HepG2 (cell line): ENCODE results near the gene NDUFA8. TPM values are rescaled to one million over a fixed set of nuclear protein-coding genes. Genes with fewer than 3 reads are reported as not detected.
A peak's percentile ranks its signal among the peaks of the same experiment; 100 is the strongest.

ENCODE experiments used
- EP300 ChIP-seq, 3 experiments: sonication (generic) in 1 of 3; formaldehyde crosslinking in 1 of 3; IDR thresholded peaks; 2 replicates each; pipeline versions ENCODE4 v1.5.1 to v1.6.1; 2011 to 2020; ENCODE audit warnings: low read depth in 2 of 3, low read length in 2 of 3, borderline replicate concordance in 1 of 3, improper control_type of control experiment in 1 of 3, mild to moderate bottlenecking in 1 of 3, missing genetic modification reagents in 1 of 3, moderate library complexity in 1 of 3
- FOXO1 ChIP-seq: sonication (generic); formaldehyde crosslinking; IDR thresholded peaks from 2 replicates; pipeline ENCODE4 v1.4.0; 2020; ENCODE audit warnings: missing genetic modification reagents
- HMG20B ChIP-seq: conservative IDR thresholded peaks from 2 replicates; pipeline ENCODE4 v1.6.1; 2016; ENCODE audit warnings: missing genetic modification reagents, missing compliant biosample characterization
- HNRNPL ChIP-seq: fragments of 200-400 bp; formaldehyde crosslinking; IDR thresholded peaks from 2 replicates; pipeline ENCODE4 v1.6.1; 2017; ENCODE audit warnings: mild to moderate bottlenecking, low read depth, low read length
- KDM5A ChIP-seq: fragments of 200-600 bp; sonication (generic); IDR thresholded peaks from 2 replicates; pipeline ENCODE4 v1.7.0; 2018; ENCODE audit warnings: antibody characterized with exemption, mild to moderate bottlenecking, low read length, borderline replicate concordance
- KMT2B ChIP-seq: IDR thresholded peaks from 2 replicates; pipeline ENCODE4 v1.6.1; 2016; ENCODE audit warnings: missing genetic modification reagents, missing compliant biosample characterization
- MED1 ChIP-seq: sonication (generic); formaldehyde crosslinking; IDR thresholded peaks from 2 replicates; pipeline ENCODE4 v1.4.0; 2020; ENCODE audit warnings: missing genetic modification reagents
- NCOA2 ChIP-seq: sonication (generic); formaldehyde crosslinking; IDR thresholded peaks from 2 replicates; pipeline ENCODE4 v1.8.0; 2022; ENCODE audit warnings: inconsistent platforms
- NCOA5 ChIP-seq: sonication (generic); formaldehyde crosslinking; IDR thresholded peaks from 2 replicates; pipeline ENCODE4 v1.4.0; 2020; ENCODE audit warnings: missing genetic modification reagents
- RCOR2 ChIP-seq: IDR thresholded peaks from 2 replicates; pipeline ENCODE4 v1.6.1; 2016; ENCODE audit warnings: missing biosample characterization, missing genetic modification reagents
- RXRA ChIP-seq: sonication (generic); formaldehyde crosslinking; IDR thresholded peaks from 2 replicates; pipeline ENCODE4 v1.5.1; 2020; ENCODE audit warnings: missing genetic modification reagents
- SOX6 ChIP-seq, 2 experiments: fragments of 450-650 bp in 1 of 2; sonication (generic) in 1 of 2; formaldehyde crosslinking in 1 of 2; IDR thresholded peaks; 2 replicates each; pipeline versions ENCODE4 v1.4.0 to v1.6.1; 2017 to 2020; ENCODE audit warnings: antibody characterized with exemption in 1 of 2, mild to moderate bottlenecking in 1 of 2, missing genetic modification reagents in 1 of 2
- TEAD2 ChIP-seq: sonication (generic); formaldehyde crosslinking; IDR thresholded peaks from 2 replicates; pipeline ENCODE4 v1.9.0; 2021; ENCODE audit warnings: missing genetic modification reagents
- YEATS2 ChIP-seq: sonication (generic); formaldehyde crosslinking; IDR thresholded peaks from 2 replicates; pipeline ENCODE4 v1.4.0; 2020; ENCODE audit warnings: missing genetic modification reagents, borderline replicate concordance
- ZKSCAN1 ChIP-seq: fragments of 150-350 bp; IDR thresholded peaks from 2 replicates; pipeline ENCODE4 v1.6.1; 2014; ENCODE audit warnings: low read length
- ZMAT3 ChIP-seq: sonication (generic); formaldehyde crosslinking; conservative IDR thresholded peaks from 2 replicates; pipeline ENCODE4 v1.7.0; 2021; ENCODE audit warnings: missing genetic modification reagents
- ZNF224 ChIP-seq: sonication (generic); formaldehyde crosslinking; IDR thresholded peaks from 2 replicates; pipeline ENCODE4 v1.5.0; 2020; ENCODE audit warnings: mild to moderate bottlenecking, missing genetic modification reagents
- ZNF234 ChIP-seq: sonication (generic); formaldehyde crosslinking; conservative IDR thresholded peaks from 2 replicates; pipeline ENCODE4 v1.5.1; 2020; ENCODE audit warnings: mild to moderate bottlenecking, missing genetic modification reagents
- ZNF235 ChIP-seq: sonication (generic); formaldehyde crosslinking; IDR thresholded peaks from 2 replicates; pipeline ENCODE4 v1.8.1; 2023; ENCODE audit warnings: mild to moderate bottlenecking, missing genetic modification reagents, borderline replicate concordance
- ZNF253 ChIP-seq: sonication (generic); formaldehyde crosslinking; IDR thresholded peaks from 2 replicates; pipeline ENCODE4 v1.8.0; 2022; ENCODE audit warnings: mild to moderate bottlenecking, missing genetic modification reagents, borderline replicate concordance
- polyA plus RNA-seq, 8 experiments: library from polyadenylated mRNA; depleted of rRNA in 3 of 8; stranded (reverse) in 7 of 8; unstranded in 1 of 8; fragments of >200 nt; fragmentation: Illumina TruSeq in 4 of 8; extraction: Trizol in 4 of 8; gene quantifications; 2 replicates each; pipeline versions ENCODE4 v1.2.1 to v1.2.3, GENCODE V29; 2011 to 2016; ENCODE audit warnings: low read depth in 4 of 8, missing spikeins in 1 of 8, mixed read lengths in 1 of 8; ENCODE audit not compliant: insufficient read depth in 1 of 8
- total RNA-seq, 5 experiments: library from RNA; depleted of rRNA; stranded (reverse); fragments of >200 nt; fragmentation: Illumina TruSeq; extraction: Trizol; gene quantifications; 2 replicates each; pipeline ENCODE4 v1.2.3, GENCODE V29; 2016; ENCODE audit warnings: low read depth in 1 of 5
- TF ChIP-seq, protein P1 (sequence below): sonication (generic); formaldehyde crosslinking; IDR thresholded peaks from 2 replicates; pipeline ENCODE4 v1.5.0; 2020; ENCODE audit warnings: mild to moderate bottlenecking, missing genetic modification reagents, moderate library complexity
- TF ChIP-seq, protein P2 (sequence below): sonication (generic); IDR thresholded peaks from 2 replicates; pipeline ENCODE4 v1.6.1; 2016; ENCODE audit warnings: low read depth, borderline replicate concordance
- TF ChIP-seq, protein P3 (sequence below): sonication (generic); formaldehyde crosslinking; IDR thresholded peaks from 2 replicates; pipeline ENCODE4 v1.4.0; 2020; ENCODE audit warnings: mild to moderate bottlenecking, missing genetic modification reagents
- TF ChIP-seq, protein P4 (sequence below): sonication (generic); formaldehyde crosslinking; IDR thresholded peaks from 2 replicates; pipeline ENCODE4 v1.4.0; 2020; ENCODE audit warnings: missing genetic modification reagents
- TF ChIP-seq, protein P5 (sequence below): sonication (generic); formaldehyde crosslinking; IDR thresholded peaks from 2 replicates; pipeline ENCODE4 v1.4.0; 2020; ENCODE audit warnings: missing genetic modification reagents, low read depth, mild to moderate bottlenecking, borderline replicate concordance

Gene NDUFA8
- total and polyA plus RNA-seq, 2 of the 13 experiments (the other 11 are each of a cell fraction or from before 2014, with no cell fraction given): 68.6 to 71.7 TPM

DNA sequence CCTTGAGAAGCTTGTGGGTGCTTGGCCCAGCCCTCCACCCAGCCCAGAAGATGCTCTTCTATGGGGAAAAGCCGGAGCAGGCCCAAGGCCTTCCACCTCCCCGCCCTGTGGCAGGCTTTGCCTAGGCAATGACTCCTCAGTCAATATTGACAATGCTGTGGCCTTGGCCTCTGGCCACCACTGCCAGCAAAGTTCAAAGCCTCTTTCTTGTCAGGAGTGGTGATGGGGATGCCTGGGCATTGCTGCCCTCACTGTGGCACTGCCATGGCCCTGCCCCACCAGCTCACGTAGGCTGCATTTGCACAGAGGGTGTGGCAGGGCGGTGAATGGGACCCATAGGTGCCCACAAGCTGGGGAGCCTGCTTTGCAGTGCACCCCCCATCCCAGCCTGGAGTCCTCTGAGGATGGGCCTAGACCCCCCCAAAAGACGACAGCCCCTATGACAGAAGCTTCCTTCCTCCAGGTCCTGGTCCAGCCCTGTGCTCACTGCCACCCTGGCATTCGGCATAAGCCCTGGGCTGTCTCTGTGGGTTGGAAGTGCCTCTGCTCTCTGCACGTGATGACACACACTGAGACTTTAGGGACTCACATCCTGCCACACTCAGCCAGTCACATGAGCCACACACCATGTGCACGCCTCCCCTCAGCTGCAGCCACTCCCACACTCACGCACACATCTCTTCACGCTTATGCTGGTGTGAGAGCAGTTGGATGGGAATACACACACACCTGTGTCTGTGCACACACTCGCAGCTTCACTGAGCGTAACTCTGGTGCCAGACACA lies 31.2 kb upstream of the NDUFA8 start (continued):
- TF ChIP-seq, protein P1, sequence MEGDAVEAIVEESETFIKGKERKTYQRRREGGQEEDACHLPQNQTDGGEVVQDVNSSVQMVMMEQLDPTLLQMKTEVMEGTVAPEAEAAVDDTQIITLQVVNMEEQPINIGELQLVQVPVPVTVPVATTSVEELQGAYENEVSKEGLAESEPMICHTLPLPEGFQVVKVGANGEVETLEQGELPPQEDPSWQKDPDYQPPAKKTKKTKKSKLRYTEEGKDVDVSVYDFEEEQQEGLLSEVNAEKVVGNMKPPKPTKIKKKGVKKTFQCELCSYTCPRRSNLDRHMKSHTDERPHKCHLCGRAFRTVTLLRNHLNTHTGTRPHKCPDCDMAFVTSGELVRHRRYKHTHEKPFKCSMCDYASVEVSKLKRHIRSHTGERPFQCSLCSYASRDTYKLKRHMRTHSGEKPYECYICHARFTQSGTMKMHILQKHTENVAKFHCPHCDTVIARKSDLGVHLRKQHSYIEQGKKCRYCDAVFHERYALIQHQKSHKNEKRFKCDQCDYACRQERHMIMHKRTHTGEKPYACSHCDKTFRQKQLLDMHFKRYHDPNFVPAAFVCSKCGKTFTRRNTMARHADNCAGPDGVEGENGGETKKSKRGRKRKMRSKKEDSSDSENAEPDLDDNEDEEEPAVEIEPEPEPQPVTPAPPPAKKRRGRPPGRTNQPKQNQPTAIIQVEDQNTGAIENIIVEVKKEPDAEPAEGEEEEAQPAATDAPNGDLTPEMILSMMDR: peak; percentile 33; the same call in 1 of the 2 replicates
- TF ChIP-seq MED1 (CRISPR knock-in tag) (peak; percentile 16; the same call in 1 of the 2 replicates), NCOA2 (CRISPR knock-in tag) (peak; percentile 74), TEAD2 (CRISPR knock-in tag) (no peak), NCOA5 (no peak), ZNF234 (CRISPR knock-in tag) (no peak), ZNF253 (CRISPR knock-in tag) (no peak), FOXO1 (CRISPR knock-in tag) (peak; percentile 15; the same call in 1 of the 2 replicates), RCOR2 (CRISPR knock-in tag) (peak; percentile 77), RXRA (peak; percentile 89), SOX6 (IDR thresholded peaks at IDR 0.05) (no peak), SOX6 (CRISPR knock-in tag; IDR thresholded peaks at IDR 0.05) (0 out of 2 replicates have a peak, but pooled peaks have one; percentile 39), HNRNPL (peak; percentile 100), ZNF235 (CRISPR knock-in tag) (no peak), ZKSCAN1 (no peak), ZNF224 (CRISPR knock-in tag) (no peak), KMT2B (CRISPR knock-in tag) (no peak), HMG20B (CRISPR knock-in tag) (0 out of 2 replicates have a peak, but pooled peaks have one; percentile 19), ZMAT3 (CRISPR knock-in tag) (no peak), EP300 (IDR thresholded peaks at IDR 0.05; ENCODE audit: low read depth in 2 of 2, low read length in 2 of 2) (peak in 1 of 2 experiments; percentile 81; a peak in 2 of 4 replicates), EP300 (CRISPR knock-in tag; IDR thresholded peaks at IDR 0.05; ENCODE audit: borderline replicate concordance) (peak; percentile 29; the same call in 1 of the 2 replicates), KDM5A (no peak), YEATS2 (peak; percentile 25; the same call in 1 of the 2 replicates)
- TF ChIP-seq, protein P2, sequence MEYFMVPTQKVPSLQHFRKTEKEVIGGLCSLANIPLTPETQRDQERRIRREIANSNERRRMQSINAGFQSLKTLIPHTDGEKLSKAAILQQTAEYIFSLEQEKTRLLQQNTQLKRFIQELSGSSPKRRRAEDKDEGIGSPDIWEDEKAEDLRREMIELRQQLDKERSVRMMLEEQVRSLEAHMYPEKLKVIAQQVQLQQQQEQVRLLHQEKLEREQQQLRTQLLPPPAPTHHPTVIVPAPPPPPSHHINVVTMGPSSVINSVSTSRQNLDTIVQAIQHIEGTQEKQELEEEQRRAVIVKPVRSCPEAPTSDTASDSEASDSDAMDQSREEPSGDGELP: peak; percentile 24; the same call in 1 of the 2 replicates
- TF ChIP-seq, protein P3, sequence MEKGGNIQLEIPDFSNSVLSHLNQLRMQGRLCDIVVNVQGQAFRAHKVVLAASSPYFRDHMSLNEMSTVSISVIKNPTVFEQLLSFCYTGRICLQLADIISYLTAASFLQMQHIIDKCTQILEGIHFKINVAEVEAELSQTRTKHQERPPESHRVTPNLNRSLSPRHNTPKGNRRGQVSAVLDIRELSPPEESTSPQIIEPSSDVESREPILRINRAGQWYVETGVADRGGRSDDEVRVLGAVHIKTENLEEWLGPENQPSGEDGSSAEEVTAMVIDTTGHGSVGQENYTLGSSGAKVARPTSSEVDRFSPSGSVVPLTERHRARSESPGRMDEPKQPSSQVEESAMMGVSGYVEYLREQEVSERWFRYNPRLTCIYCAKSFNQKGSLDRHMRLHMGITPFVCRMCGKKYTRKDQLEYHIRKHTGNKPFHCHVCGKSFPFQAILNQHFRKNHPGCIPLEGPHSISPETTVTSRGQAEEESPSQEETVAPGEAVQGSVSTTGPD (CRISPR knock-in tag): peak; percentile 61; the same call in 1 of the 2 replicates
- TF ChIP-seq, protein P4, sequence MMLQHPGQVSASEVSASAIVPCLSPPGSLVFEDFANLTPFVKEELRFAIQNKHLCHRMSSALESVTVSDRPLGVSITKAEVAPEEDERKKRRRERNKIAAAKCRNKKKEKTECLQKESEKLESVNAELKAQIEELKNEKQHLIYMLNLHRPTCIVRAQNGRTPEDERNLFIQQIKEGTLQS (CRISPR knock-in tag): no peak
- TF ChIP-seq, protein P5, sequence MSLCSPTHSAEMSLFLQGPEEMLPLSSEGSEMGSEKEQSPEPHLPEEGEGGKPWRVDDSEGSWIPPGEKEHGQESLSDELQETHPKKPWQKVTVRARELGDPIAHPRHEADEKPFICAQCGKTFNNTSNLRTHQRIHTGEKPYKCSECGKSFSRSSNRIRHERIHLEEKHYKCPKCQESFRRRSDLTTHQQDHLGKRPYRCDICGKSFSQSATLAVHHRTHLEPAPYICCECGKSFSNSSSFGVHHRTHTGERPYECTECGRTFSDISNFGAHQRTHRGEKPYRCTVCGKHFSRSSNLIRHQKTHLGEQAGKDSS (CRISPR knock-in tag): no peak
